Lung (tissue), 12 donors: ENCODE data around the gene STAC2. TPM values are rescaled to one million over a fixed set of nuclear protein-coding genes. Genes with fewer than 3 reads are reported as not detected.
"Not testable (repeated sequence)": the region's sequence is repeated elsewhere in the genome, so short reads cannot be mapped to it uniquely, and the experiment has no call there.

ENCODE experiments used
- ATAC-seq: fragments of 200-7000 bp; cut with Tn5 transposase; one replicate; pipeline ENCODE4 v1.9.1; 2020; ENCODE audit warnings: moderate number of reproducible peaks; ENCODE audit not compliant: insufficient read depth, low FRiP score
- DNase-seq, 3 donors: peaks; one replicate each; pipeline ENCODE4 v3.0.0-alpha.2; 2013 to 2017
- H3K27ac ChIP-seq, 2 donors: one replicate each; pipeline ENCODE4 v1.5.1; 2013; ENCODE audit warnings: mild to moderate bottlenecking in 2 of 2, moderate library complexity in 2 of 2, control low read depth in 1 of 2, inconsistent platforms in 1 of 2, low read depth in 1 of 2, low read length in 1 of 2
- H3K27me3 ChIP-seq, 3 donors: one replicate each; pipeline ENCODE4 v1.5.1; 2013; ENCODE audit warnings: low read length in 2 of 3; ENCODE audit not compliant: control insufficient read depth in 3 of 3, insufficient read depth in 3 of 3
- H3K36me3 ChIP-seq, 4 donors: one replicate each; pipeline ENCODE4 v1.5.1; 2013; ENCODE audit warnings: low read length in 4 of 4, mild to moderate bottlenecking in 1 of 4, moderate library complexity in 1 of 4; ENCODE audit not compliant: control insufficient read depth in 4 of 4, insufficient read depth in 4 of 4
- H3K4me1 ChIP-seq, 5 donors: one replicate each; pipeline ENCODE4 v1.5.1; 2013; ENCODE audit warnings: low read length in 5 of 5, mild to moderate bottlenecking in 2 of 5, moderate library complexity in 1 of 5; ENCODE audit not compliant: control insufficient read depth in 5 of 5, insufficient read depth in 5 of 5
- H3K4me3 ChIP-seq: one replicate; pipeline ENCODE4 v1.5.1; 2013; ENCODE audit warnings: mild to moderate bottlenecking, control low read depth, moderate library complexity
- H3K9ac ChIP-seq, 2 donors: one replicate each; pipeline ENCODE4 v1.5.1; 2013; ENCODE audit warnings: low read length in 2 of 2, control low read depth in 1 of 2; ENCODE audit not compliant: insufficient read depth in 1 of 2
- H3K9me3 ChIP-seq, 4 donors: one replicate each; pipeline ENCODE4 v1.5.1; 2013; ENCODE audit warnings: low read length in 3 of 4, mild to moderate bottlenecking in 1 of 4, moderate library complexity in 1 of 4; ENCODE audit not compliant: control insufficient read depth in 4 of 4, insufficient read depth in 3 of 4
- WGBS, 2 donors: extraction: QIAGEN DNeasy Blood & Tissue Kit; methylation state at CpG; one replicate each; pipeline ENCODE4 v1.1.7; 2013; 5-methylcytosine and 5-hydroxymethylcytosine counted together
- polyA plus RNA-seq, 2 donors: library from polyadenylated mRNA; stranded (reverse); fragments of 200-250 nt; gene quantifications; one replicate each; pipeline ENCODE4 v1.2.1, GENCODE V29; 2013
- total RNA-seq, 2 donors: library from RNA; depleted of rRNA in 1 of 2; stranded (reverse); fragments of >200 nt in 1 of 2; gene quantifications; one replicate each; pipeline ENCODE4 v1.2.1, GENCODE V29; 2014 to 2021
- TF ChIP-seq, protein P1 (sequence below): IDR thresholded peaks from 2 replicates; pipeline ENCODE4 v1.5.1; 2012; ENCODE audit warnings: mild to moderate bottlenecking; ENCODE audit errors: control extremely low read depth, extremely low read depth
- donor health status: control.
- donor health status: control.
- donor health status: Bipolar disorder and iron deficiency.
- donor health status: healthy.
- donor health status: DM: yes; HTN: yes; CAD: no.

STAC2 gene
- total and polyA plus RNA-seq, 4 donors: 0.26 to 1.7 (median 0.42) TPM; not detected in 1

DNA sequence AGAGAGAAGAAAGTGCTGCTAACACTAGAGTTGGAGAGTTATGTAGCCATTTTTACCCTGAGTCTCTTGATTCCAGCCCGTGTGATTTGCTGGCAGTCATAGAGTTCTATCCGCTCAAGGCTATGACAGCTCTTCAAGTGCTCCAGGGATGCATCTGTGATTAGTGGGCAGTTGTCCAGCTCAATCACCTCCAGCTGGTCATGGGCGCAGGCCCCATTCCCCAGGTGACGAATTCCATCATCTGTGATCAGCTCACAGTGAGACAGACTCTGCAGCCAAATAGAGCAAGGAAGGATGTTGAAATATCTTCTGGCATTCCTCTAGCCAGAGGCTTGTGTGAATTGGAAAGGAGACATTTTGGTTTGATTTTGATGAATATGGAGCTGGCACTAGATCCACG lies 38.4 kb upstream of the STAC2 start:
- 83 to 89% methylated on average over 5 of the region's 5 CpGs for WGBS, 2 donors

DNA sequence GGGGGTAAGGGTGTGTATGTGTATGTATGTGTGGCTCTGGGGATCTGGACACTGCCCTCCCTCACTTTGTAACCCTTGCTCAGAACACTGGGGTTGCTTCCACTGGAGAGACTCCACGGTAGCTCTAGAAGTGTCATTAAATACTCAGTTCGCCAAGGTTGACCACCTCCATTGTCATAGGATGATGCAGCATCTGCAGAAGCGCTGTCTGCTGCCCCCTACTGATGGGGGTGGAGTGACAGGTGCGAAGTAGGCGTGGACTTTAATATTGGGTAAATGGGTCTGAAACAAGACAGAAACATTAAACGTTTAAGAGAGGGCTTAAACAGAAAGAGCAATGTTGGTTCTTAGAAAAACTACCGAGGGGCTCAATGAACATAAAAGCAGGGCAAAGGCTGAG lies 35.5 kb upstream of the STAC2 start:
- no peak overlapping the region for H3K4me3 ChIP-seq
- no peaks in the 10 kb centered on the region for H3K4me1 ChIP-seq
- H3K27ac ChIP-seq: no peak overlapping the region
- DNase-seq (no peak), ATAC-seq (no peak)
- 87% methylated on average over 7 of the region's 7 CpGs for WGBS, 2 donors
- H3K9ac ChIP-seq: no peak overlapping the region
- H3K27me3 ChIP-seq: no peaks in the 10 kb centered on the region
- H3K36me3 ChIP-seq: peaks cover 13 to 38% (median 23%) of the 10 kb centered on the region in 4 donors
- TF ChIP-seq, protein P1, sequence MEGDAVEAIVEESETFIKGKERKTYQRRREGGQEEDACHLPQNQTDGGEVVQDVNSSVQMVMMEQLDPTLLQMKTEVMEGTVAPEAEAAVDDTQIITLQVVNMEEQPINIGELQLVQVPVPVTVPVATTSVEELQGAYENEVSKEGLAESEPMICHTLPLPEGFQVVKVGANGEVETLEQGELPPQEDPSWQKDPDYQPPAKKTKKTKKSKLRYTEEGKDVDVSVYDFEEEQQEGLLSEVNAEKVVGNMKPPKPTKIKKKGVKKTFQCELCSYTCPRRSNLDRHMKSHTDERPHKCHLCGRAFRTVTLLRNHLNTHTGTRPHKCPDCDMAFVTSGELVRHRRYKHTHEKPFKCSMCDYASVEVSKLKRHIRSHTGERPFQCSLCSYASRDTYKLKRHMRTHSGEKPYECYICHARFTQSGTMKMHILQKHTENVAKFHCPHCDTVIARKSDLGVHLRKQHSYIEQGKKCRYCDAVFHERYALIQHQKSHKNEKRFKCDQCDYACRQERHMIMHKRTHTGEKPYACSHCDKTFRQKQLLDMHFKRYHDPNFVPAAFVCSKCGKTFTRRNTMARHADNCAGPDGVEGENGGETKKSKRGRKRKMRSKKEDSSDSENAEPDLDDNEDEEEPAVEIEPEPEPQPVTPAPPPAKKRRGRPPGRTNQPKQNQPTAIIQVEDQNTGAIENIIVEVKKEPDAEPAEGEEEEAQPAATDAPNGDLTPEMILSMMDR: no peak
- no peaks in the 10 kb centered on the region for H3K9me3 ChIP-seq

More for the DNA sequence above, 38.4 kb upstream of the STAC2 start:
- TF ChIP-seq, protein P1: no peak
- H3K4me1 ChIP-seq: no peaks in the 10 kb centered on the region
- DNase-seq: no peak
- no peaks in the 10 kb centered on the region for H3K9me3 ChIP-seq
- ATAC-seq: no peak
- no peaks in the 10 kb centered on the region for H3K27me3 ChIP-seq
- no peak overlapping the region for H3K4me3 ChIP-seq
- H3K9ac ChIP-seq: no peak overlapping the region
- no peak overlapping the region for H3K27ac ChIP-seq
- H3K36me3 ChIP-seq: peaks cover 18 to 33% (median 20%) of the 10 kb centered on the region in 4 donors

DNA sequence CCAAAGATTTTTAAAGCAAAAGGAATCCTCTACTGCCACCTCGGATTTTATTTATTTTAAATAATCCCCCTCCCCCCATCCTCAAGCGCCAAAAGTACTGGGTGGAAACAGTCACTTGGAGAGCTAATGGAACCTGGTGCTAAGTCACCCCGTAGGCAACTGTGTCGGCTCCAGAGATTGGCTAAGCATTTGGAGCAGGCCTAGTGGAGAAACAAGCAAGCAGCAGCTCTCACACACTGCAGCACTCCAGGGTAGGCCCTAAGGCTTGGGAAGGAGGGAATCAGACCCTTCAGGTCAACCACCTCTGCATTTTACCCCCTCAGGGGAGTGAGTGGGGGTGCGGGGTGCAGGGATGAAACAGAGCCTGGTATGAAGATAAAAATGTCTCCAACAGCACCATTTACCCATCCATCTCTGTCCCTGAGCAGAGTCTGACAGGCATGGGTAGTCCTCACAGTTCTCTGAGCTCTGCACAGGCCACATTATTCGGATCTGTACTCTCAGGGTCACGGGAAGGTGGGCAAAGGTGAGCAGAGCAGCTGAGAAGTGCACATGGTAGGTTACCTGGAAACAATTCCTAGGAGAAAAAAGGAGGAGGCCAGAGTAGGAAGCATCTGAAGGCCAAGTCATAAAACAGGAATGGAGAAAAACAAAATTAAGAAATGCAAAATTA lies 27.2 kb upstream of the STAC2 start:
- H3K27ac ChIP-seq: no peak overlapping the region
- 82 to 85% methylated on average over 7 of the region's 7 CpGs for whole genome bisulfite sequencing, 2 donors
- no peaks in the 10 kb centered on the region for H3K27me3 ChIP-seq
- H3K4me3 ChIP-seq: no peak overlapping the region
- TF ChIP-seq, protein P1: no peak
- H3K4me1 ChIP-seq: no peaks in the 10 kb centered on the region
- DNase-seq: no peak
- no peaks in the 10 kb centered on the region for H3K9me3 ChIP-seq
- peaks cover 4 to 15% (median 11%) of the 10 kb centered on the region in 4 donors for H3K36me3 ChIP-seq
- no peak for ATAC-seq
- no peak overlapping the region for H3K9ac ChIP-seq

DNA sequence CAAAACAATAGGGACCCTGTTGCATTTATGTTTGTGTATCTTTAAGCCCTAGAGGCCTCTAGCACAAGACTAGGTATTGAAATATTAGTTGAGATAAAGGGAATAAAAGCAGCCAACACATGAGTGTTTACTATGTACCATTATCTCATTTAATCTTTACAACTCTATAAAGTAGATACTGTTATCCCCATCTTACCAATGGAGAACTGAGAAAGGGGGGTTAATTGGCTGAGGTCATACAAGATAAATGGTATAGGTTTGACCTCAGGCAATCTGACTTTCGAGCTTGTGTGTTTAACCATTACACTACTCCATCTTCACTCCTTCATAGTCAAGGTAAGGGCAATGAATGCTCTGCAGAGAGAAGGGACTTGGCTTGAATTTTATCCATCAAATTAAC lies 26.3 kb upstream of the STAC2 start:
- Histone ChIP-seq H3K27me3 (no peaks in the 10 kb centered on the region), H3K9ac (no peak overlapping the region), H3K36me3 (peaks cover 4 to 10% (median 8%) of the 10 kb centered on the region in 4 donors), H3K4me1 (no peaks in the 10 kb centered on the region), H3K27ac (no peak overlapping the region), H3K4me3 (no peak overlapping the region), H3K9me3 (no peaks in the 10 kb centered on the region)
- TF ChIP-seq, protein P1: no peak
- no peak for ATAC-seq
- 90 to 94% methylated on average over 1 of the region's 1 CpG for WGBS, 2 donors
- DNase-seq: no peak

DNA sequence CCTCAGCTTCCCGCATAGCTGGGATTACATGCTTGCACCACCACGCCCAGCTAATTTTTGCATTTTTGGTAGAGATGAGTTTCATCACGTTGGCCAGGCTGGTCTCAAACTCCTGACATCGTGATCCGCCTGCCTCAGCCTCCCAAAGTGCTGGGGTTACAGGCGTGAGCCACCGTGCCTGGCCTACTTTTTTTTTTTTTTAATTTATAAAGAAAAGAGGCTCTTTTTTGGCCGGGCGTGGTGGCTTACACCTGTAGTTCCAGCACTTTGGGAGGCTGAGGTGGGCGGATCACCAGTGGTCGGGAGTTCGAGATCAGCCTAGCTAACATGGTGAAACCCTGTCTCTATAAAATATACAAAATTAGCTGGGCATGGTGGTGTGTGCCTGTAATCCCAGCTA lies 24.3 kb upstream of the STAC2 start:
- not testable (repeated sequence) for DNase-seq, H3K27ac ChIP-seq, ATAC-seq, H3K27me3 ChIP-seq, H3K4me3 ChIP-seq, H3K4me1 ChIP-seq, H3K9ac ChIP-seq, H3K9me3 ChIP-seq
- peaks cover 4 to 10% (median 7%) of the 10 kb centered on the region in 4 donors for H3K36me3 ChIP-seq
- WGBS, 2 donors: 96 to 97% methylated on average over 12 of the region's 12 CpGs
